DLD1 (cell line): ENCODE results near the gene ACTN1.

Experiments used
- in situ Hi-C: cut with HindIII; loops from 2 replicates; pipeline ENCODE4 v1.10.0; 2017; ENCODE audit warnings: low sequenced_read_pairs

The ACTN1 gene

DNA sequence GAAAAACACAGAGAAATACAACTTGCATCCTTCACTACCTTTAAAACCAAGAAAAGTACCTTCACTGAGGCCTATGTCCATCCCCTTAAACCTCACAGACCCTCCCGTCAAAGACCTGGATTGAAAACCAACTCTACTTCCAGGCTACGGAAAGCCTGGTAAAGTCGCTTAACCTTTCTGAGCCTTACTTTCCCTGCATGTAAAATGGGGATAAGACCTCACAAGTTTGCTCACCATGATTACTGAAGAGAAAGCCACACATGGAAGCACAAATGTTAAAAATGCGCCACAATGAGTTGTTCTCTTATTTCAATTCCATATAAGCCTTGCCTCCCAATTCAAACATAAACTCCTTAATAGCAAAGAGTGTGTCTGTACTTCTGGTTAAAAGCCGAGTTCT lies 8.4 kb downstream of the ACTN1 start:
- in situ Hi-C loops: no loop called here

DNA sequence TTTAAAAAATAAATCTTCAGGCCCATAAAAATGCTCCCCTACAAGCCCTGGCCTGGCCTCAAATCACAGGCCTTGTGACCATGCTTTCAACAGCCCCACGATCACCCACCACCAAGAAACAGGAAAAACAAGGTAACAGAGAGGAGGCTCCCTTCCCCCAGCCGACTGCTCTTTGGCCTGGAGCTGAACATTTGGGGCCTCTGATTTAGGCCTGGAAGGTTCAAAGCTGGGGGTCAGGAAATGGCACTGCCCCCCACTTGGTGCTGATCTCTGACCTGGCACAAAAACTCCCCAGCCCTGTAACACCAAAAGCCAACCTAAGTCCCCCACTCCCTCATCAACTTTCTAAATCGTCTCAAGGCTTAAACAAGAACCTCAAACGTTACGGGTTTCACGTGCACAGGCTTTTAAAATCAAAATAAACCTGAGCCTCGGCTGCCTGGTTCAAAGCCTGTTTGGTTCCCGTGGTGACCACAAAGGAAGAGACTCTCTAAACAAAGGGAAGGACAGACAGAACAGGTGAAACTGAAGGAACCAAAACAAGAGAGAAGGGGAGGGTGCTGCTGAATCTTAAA lies 9.0 kb downstream of the ACTN1 start:
- in situ Hi-C loops: no loop called here

DNA sequence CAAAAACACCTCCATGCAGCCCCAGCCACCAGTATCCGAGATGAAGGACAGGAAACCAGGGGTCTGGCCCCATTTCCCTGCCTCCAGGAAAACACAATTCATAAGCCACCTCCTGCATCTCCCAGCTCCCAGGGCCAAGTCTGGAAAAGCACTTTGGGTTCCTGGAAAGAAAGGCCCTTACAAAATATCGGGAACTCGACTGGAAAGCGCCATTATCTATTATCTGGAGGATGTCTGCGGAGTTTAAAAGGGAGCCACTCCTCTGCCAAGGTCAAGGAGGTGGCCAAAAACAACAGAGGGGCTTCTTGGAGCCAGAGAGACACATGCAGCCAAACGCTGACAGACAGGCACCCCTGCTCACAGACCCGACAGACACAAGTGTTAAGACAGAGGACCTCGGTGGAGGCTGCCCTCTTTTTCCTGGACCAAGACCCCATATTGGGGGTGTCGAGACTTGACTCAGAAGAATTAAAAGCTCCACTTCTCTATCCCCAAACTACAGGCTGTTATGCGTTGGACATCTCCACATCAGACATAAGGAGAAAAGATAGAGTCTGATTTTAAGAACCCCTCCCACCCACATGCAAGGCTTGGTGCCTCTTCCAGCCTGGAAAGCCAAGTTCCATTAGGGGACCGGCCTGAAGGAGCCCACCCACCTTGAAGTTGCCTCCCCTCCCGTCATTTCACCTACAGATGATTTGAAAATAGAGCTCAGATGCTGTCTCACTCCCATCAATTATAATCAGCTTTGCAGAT lies 9.6 kb downstream of the ACTN1 start:
- in situ Hi-C loops: no loop called here

DNA sequence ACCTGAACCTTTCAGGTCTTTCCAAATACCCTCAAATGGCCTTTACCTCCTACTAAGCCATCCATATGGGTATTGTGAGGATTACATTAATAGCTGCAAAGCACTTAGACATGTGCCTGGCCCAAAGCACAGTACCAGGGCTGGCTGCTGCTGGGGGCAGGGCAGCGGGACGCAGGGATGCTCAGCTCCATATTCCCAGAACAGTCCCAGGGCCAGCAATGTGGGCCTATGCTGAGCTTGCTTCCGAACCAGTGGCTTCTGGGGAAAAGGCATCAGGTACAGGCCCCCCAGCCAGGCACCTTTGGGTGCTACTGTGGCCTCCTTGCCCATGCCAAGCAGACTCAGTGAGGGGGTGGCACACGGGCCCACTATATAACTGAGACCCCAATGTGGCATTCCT lies 10.4 kb downstream of the ACTN1 start:
- in situ Hi-C loops: no loop called here

DNA sequence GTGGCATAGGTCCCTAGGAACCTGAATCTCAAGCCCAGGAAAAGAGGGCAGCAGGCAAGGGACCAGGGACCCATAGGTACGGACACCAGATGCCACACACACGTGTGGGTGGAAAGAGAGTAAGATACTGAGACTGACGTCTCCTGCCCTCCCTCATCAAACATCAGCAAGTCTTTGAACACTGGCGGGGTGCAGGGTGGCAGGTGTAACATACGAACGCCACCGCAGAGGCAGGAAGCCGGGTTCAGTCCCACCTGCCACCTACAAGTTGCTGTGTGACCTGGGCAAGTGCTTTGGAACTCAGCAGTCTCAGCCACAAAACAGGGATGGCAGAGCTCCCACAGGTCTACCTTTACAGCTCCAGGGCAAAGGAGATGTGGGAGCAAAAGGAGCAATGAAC lies 11.1 kb downstream of the ACTN1 start:
- in situ Hi-C loops: no loop called here

DNA sequence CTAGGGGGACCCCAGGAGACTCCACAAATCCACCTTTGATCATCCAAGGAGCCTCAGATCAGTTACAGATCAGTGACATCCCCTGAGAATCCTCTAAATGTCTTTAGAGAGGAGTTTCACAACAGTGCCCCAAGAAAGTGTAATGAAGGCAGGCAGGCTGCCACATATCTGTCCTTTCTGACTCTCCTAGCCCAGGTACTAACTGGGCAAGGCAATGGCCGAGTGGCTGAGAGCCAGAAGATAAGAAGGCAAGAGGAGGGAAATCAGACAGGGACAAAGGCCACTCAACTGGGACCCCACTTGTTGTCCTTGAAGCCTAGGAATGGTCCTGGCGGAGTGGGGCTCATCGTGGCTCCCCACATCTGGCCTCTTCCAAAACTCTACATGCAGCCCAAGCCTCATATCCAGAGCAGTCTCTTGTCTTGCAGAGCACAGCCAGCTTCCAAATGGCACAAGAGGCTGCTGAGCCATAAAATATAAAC lies 11.6 kb downstream of the ACTN1 start:
- in situ Hi-C loops: no loop called here

DNA sequence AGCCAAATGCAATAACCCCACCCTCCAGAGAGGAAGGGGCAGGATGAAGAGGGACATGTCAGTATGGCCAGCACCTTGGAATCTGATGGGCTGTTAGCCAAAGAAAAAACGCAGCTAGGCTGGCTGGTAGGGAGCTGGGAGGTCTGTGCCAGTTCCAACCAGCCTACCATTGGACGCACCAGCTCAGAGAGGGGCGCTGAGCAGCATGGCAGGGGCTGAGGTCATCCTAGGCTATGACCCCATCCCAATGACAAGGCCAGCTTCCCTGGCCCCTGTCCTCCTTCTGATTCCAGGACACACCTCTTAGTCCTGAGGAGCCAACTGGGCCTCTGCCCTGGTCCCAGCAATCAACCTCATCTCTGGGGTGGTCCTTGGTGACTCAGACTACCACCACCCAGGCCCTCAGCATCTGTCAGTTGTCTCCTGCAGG lies 12.2 kb downstream of the ACTN1 start:
- in situ Hi-C loops: no loop called here

DNA sequence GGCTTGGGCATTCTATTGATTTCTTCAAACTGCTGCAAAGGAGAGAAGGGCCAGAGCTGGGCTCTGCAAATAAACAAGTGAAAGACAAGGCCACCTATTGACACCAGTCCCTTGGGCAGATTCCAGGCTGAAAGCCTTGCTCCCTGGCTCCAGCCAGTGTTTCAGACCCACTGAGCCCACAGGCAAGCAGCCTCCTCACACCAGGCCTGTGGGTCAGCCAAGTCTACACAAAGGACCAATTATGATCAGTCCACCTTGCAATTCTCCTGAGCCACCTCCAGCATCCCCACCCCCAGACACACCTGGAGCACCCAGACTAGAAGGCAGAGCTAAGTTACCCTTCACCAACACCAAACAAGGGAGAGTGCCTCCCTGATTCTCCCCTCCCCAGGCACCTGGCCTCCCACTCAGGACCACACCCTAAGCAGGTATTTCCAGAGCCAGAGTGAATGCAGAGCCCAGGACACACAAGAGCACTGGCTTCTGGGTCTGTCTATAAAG lies 13.8 kb downstream of the ACTN1 start:
- in situ Hi-C loops: no loop called here

DNA sequence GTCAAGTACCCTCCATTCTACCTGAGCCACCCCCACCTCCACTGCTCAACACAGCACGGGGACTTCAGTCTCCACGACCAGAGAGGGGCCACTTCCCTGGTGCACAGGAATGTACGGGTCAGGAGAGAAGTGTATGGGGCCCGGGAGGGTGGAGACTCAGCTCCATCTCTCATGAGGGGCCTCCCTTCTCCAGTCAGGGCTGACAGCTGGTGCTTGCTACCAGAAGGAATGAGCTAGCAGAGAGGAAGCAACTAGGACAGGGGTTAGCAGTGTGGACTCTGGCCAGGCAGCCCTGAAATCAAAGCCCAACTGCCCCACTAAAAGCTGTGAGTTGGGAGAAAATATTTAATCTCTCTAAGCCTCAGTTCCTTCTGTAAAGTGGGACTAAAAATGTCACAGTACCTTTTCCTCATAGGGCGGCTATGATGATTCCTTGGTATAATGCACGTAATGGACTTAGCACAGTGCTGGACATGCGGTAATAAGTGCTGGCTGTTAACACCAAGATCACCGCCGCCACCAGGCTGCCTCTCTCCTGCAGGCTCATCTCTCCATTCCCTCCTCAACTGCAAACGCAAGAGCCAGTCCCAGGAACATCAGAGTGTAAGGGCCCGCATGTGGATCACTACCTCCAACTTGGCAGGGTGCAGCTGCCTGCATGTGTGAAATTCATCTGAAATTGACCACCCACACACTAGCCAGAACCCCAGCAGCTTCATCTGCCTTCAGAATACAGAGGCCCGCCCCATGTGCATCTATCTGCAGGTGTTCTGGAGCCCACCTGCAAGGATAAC lies 14.6 kb downstream of the ACTN1 start:
- in situ Hi-C loops: no loop called here

DNA sequence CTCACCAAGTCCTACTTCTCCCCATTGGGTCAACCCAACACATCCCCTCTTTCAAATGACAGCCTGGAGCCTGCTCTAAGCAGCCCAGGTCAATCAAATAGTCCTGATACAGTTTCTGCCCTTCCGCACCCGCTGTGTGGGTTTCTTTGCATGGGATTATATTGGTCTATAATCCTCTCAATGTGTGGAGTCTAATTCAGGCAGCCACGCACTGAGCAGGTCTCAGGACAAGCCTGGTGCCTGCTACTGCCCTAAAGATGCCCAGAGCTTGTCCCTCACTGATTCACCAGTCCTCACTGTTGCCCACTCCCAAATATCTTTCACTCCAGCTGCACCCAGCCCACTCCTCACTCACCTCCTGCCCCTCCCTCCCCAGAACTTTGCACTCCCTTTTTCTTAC lies 16.4 kb downstream of the ACTN1 start:
- in situ Hi-C loops: no loop called here

DNA sequence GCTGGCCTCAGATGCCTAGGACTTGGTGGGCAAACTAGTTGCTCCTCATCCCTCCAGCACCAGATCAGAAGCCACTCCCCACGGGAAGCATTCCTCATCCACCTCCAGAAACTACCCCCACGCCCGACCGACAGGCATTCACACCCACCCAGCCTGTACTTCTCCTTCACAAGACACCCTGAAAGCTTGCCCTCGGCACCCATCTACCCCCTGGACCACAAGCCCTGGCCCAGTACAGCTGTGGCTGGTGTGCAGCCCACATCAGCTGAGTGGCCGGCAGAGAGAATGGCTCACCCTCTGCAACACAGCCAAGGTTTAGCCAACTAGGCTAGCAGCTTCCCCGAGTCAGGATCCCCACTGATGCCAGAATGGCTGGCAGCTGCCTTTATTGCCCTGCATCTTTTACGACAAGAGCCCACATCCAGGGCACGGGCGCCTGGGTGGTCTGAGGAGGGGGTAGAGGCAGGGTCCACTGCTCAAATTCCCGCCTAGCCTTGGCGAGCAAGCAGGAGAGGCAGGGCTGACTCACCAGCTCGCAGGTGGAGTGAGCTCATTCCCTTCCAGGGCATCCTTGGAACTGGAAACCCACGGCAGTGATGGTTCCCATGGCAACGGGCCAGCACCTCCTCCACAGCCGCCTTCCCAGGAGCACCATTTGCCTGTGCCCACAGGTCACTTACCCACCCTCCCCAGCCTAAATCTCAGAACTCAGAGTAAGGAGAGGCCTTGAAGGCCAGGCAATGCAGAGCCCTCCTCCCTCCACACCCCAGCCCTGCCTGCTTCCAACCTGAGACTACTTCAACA lies 17.1 kb downstream of the ACTN1 start:
- in situ Hi-C loops: no loop called here

DNA sequence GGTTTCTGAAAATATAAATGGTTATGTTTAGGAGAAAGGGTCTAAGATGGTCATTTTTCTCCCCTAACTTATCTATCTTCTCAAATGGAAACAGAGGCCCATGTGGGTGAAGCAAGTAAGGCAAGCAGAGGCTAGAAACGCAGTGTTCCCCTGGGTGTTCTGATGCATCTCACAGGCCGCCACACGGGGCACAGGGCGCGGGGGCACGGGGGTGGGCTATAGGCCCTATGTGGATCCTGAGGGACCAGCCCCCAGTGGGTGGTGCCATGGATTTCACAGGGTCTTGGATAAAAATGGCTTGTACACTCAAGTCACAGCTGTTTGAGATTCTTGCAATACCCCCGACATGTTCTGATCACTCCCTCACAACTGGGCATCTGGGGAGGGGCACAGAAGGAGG lies 17.7 kb downstream of the ACTN1 start:
- in situ Hi-C loops: no loop called here

DNA sequence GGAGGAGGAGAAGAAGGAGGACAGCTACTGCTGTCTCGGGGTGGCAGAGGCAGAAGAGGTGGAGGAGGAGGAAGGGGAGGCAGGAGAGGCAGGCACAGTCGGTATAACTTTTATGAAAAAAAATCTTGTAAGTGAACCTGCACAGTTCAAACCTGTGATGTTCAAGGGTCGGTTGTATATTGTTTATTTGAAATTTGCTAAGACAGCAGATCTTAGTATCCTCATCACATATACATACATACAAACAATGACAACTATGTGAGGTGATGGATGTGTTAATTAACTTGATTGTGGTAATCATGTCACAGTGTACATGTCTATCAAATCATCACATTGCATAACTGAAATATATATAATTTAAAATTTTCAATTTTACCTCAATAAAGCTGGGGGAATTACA lies 19.0 kb downstream of the ACTN1 start:
- in situ Hi-C loops: no loop called here

DNA sequence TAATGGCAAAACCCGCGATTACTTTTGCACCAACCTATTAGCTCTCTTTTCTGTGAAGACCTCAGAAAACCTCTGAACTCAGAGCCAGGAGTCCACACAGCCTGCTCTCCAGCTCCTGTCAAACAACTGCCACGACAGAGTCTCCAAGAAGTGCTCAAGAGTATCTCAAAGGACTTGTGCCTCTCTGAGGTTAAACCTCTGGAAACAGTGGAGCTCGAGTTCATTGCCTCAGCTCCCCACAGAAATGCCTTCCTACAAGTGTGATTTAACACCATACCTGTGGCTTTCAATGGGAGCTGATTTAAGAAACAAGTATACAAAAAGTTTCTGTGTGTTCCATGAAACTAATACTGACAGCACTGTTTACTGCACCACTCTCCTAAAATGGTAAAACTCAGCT lies 20.1 kb downstream of the ACTN1 start:
- in situ Hi-C loops: no loop called here

DNA sequence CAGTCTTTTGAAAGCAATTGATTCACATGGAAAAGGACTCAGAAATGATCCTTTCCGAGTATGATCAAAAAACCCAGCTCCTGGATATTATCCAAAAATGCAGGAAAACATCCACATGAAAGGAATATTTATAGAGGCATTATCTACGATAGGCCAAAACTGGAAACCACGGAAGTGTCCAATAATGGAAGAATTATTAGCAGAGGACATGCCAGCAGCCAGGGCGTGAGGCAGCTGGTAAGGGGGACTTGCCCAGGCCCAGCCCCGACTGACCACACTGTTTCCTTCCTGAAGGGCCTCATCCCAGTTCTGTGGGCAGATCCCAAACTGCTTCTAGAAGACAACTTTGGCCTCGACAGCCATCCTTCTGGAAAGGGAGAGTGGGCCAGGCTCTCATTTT lies 20.5 kb downstream of the ACTN1 start:
- in situ Hi-C loops: no loop called here

DNA sequence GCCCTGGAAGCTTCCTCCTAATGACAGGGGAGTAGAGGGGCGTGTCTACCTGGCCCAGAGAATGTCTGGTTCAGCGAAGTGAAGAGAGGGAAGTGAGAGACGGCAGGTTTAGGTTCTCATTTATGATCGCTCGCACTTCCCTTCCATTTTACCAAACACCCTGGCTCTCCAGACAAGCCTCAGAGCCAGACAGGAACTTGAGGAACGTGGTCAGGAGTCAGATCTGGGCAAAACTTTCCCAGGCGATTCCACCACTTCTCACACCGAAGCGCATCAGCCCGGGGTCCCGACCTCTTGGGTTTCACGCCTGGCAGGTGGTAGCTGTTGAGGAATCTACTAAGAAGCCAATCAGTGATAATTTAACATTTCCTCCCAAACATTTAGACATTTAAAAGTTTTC lies 21.3 kb downstream of the ACTN1 start:
- in situ Hi-C loops: no loop called here

DNA sequence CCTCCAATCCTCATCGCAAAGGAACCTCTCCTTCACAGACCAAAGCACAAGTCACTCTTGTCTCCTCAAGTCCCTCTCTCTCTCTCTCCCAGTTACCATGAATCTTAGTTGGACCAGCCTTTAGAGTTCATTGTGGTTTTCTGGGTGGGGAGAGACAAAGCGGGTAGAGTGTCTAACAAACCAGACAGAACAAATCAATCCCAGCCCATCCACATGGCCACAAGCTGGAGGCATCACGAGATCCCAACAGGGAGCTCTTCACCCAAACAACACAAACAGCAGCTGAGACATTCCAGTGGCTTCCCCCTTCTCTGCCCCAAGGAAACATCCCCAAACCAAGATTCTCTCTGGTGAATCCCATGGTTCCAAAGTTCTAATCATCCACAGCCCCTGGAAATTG lies 22.4 kb downstream of the ACTN1 start:
- in situ Hi-C loops: no loop called here

DNA sequence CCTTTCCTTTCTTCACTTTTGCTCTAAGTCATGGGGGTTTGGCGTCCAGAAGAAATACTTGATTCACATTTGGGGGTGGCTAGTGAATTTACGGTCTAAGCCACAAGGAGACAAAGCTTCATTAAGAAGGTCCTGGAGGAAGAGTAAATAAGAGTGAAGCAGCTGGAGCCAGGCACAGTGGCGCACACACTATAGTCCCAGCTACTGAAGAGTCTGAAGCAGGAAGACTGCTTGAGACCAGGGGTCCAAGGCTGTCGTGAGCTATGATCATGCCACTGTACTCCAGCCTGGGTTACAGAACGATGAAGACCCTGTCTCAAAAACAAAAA lies 23.3 kb downstream of the ACTN1 start:
- in situ Hi-C loops: no loop called here

DNA sequence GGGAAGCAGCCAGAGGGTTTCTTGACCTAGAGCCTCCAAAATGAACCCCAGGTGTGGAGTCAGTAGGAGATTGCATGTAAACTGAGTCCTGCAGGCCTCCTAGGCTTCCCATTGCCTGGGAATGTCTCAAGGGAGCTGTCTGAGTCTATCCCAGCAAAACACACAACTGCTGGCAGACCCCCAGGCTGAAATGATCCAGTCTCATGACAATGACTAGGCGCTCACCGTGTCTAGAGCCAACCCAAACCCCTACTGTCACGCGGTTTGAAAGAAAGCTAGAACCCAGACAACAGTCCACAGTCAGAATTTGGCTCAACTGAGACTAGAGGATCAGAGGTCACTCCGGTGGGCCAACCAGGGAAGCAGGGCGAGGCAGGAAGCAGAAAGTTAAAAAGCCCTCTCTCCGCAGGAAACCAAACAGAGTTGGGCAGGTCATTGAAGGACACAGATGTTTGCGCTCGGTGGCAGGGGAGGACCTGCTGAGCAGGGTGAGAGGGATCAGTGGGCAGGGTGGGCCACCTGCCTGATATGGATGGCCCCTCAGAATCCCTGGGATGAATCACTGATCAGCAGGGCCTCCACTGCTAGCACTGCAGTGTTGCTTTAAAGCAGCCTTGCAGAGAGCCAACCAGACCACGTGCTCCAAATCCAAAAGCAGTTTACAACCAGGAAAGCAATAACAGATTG lies 23.8 kb downstream of the ACTN1 start:
- in situ Hi-C loops: no loop called here

DNA sequence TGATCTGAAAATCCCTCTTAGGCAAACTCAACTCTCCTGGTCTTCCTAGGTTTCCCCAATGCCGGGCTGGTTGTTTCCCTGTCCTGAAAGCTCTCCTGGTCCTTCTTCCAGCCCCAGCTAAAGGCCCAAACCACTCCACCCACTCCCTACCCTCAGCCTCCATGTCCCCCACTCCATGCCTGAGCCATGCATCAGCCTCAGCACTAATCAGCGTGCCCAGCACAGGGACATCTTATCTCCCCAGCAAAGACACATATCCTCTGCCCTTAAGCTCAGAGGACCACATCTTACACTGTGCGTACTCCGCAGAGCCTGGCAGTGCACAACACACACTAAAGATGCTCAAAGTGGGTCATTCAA lies 25.9 kb downstream of the ACTN1 start:
- in situ Hi-C loops: no loop called here
